DMS 273 (cell line): ENCODE data around the gene TGFB1.

ENCODE experiments used
- DNase-seq: peaks from one replicate; lab custom pipeline; 2025; ENCODE audit not compliant: unreplicated experiment; lab: John Stamatoyannopoulos, UW

The TGFB1 gene

GRCh38 chr19:41323023-41323422 lies 30.7 kb downstream of the TGFB1 start:
- peak; percentile 54 for DNase-seq

- DNase-seq = no peak
Measured at GRCh38 chr19:41322451-41322850, 31.3 kb downstream of the TGFB1 start.

- peak; percentile 45 for DNase-seq
Measured at GRCh38 chr19:41321600-41322270, 32.0 kb downstream of the TGFB1 start.

GRCh38 chr19:41321204-41321599 lies 32.5 kb downstream of the TGFB1 start:
- DNase-seq = no peak

- DNase-seq = no peak
Measured at GRCh38 chr19:41320568-41320967, 33.2 kb downstream of the TGFB1 start.

GRCh38 chr19:41320185-41320518 lies 33.6 kb downstream of the TGFB1 start:
- DNase-seq = no peak

GRCh38 chr19:41319500-41320184 lies 34.1 kb downstream of the TGFB1 start:
- DNase-seq = no peak

GRCh38 chr19:41318696-41319499 lies 34.8 kb downstream of the TGFB1 start:
- no peak for DNase-seq

GRCh38 chr19:41316306-41316920 lies 37.3 kb downstream of the TGFB1 start:
- DNase-seq = no peak

- DNase-seq = no peak
Measured at GRCh38 chr19:41311613-41312012, 42.1 kb downstream of the TGFB1 start.

- DNase-seq = no peak
Measured at GRCh38 chr19:41311072-41311471, 42.6 kb downstream of the TGFB1 start.

- DNase-seq = peak; percentile 94
Measured at GRCh38 chr19:41310033-41310831, 43.5 kb downstream of the TGFB1 start, which contains the start of gene CCDC97. TSS of gene CCDC97 (plus strand) at chr19:41310172. CDS start at chr19:41310311, 139 bp downstream.

GRCh38 chr19:41309180-41310032 lies 44.3 kb downstream of the TGFB1 start:
- peak; percentile 47 for DNase-seq

- DNase-seq = peak; percentile 96
Measured at GRCh38 chr19:41308450-41309179, 45.1 kb downstream of the TGFB1 start.

- DNase-seq = peak; percentile 68
Measured at GRCh38 chr19:41307954-41308449, 45.7 kb downstream of the TGFB1 start.

GRCh38 chr19:41307090-41307875 lies 46.4 kb downstream of the TGFB1 start:
- no peak for DNase-seq

- DNase-seq = no peak
Measured at GRCh38 chr19:41305927-41306793, 47.6 kb downstream of the TGFB1 start.
